Left lung (tissue), 10 donors: Measurements from ENCODE around the gene AXIN1. TPM values are rescaled to one million over a fixed set of nuclear protein-coding genes. Genes with fewer than 3 reads are reported as not detected.

ENCODE experiments used
- ATAC-seq: fragments of 200-7000 bp; cut with Tn5 transposase; one replicate; pipeline ENCODE4 v1.9.1; 2020; ENCODE audit warnings: moderate library complexity
- DNase-seq, 4 donors: peaks; one replicate each; pipeline ENCODE4 v3.0.0-alpha.2; 2013 to 2020
- H3K27ac ChIP-seq, 2 donors: fragments of 200-600 bp; sonication (generic) in 1 of 2; one replicate each; pipeline versions ENCODE4 v1.5.0 to v1.8.0; 2020 to 2021
- H3K27me3 ChIP-seq, 2 donors: fragments of 200-600 bp; sonication (generic) in 1 of 2; one replicate each; pipeline versions ENCODE4 v1.5.0 to v1.8.0; 2020 to 2021
- H3K36me3 ChIP-seq, 2 donors: fragments of 200-600 bp; sonication (generic) in 1 of 2; one replicate each; pipeline versions ENCODE4 v1.5.0 to v1.8.0; 2020 to 2021
- H3K4me1 ChIP-seq, 2 donors: fragments of 200-600 bp; one replicate each; pipeline ENCODE4 v1.8.0; 2021
- H3K4me3 ChIP-seq, 2 donors: fragments of 200-600 bp; sonication (generic) in 1 of 2; one replicate each; pipeline versions ENCODE4 v1.5.0 to v1.8.0; 2020 to 2021; ENCODE audit warnings: mild to moderate bottlenecking in 1 of 2
- H3K9me3 ChIP-seq, 2 donors: fragments of 200-600 bp; sonication (generic) in 1 of 2; one replicate each; pipeline versions ENCODE4 v1.5.0 to v1.8.0; 2020 to 2021
- intact Hi-C, 2 donors: fragments of 100-400 bp; cut with DNase I; formaldehyde crosslinking; loops; one replicate each; pipeline versions ENCODE4 v1.11.2 to v1.14.2; 2022
- polyA plus RNA-seq, 6 donors: library from polyadenylated mRNA; unstranded; fragments of 120-200 nt; gene quantifications; one replicate each; pipeline ENCODE4 v1.2.1, GENCODE V29; 2013; ENCODE audit not compliant: insufficient read length in 6 of 6
- total RNA-seq, 2 donors: library from RNA; stranded (reverse); fragmentation: NEBNext Ultra II Directional; extraction: Animal tissue kit (Norgen Biotek cat#: 25700); gene quantifications; one replicate each; pipeline ENCODE4 v1.2.1, GENCODE V29; 2021
- TF ChIP-seq, protein P1 (sequence below), 2 donors: fragments of 200-600 bp; sonication (generic) in 1 of 2; IDR thresholded peaks; one replicate each; pipeline versions ENCODE4 v1.5.0 to v1.8.0; 2021; ENCODE audit warnings: antibody characterized with exemption in 2 of 2
- donor health status: DM: no; HTN: yes; CAD: no.
- donor health status: DM: no; HTN: no; CAD: no.

The AXIN1 gene
- total and polyA plus RNA-seq, 8 donors: 14.0 to 23.4 (median 18.0) TPM

DNA sequence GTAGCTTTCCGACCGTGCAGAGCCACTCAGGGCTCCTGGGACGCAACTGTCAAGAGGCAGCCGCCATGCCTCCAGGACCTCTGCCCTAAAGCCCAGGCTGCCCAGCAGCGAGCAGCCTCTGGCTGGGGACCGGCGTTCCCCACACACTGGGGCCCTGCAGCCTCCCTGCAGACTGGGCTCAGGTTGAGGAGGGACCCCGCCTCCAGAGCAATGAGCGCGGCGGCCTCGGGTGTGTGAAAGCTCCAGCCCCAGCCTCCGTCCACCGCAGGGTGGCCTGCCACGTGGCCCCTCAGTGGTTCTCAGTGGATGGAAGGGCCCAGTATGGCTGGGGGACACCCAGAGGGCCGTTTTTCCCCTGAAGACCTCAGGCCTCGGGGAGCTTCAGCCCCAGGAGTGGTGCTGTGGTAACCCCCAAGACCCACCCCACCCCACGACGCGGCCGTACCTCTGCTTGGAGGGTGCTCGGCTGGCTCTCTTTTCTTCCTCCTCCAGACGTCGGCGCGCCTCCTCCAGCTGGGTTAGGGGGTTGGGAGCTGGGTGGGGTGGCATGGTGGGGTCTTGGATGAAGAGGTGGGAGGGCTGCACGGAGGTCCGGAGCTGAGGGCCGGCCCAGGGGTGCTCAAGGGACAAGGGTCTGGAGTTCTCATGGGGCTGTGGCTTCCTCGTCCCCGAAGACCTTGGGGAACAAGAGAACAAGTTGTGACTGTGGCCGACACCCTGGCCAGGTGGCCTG lies 59.3 kb downstream of the AXIN1 start:
- intact Hi-C loops: no loop called here
- H3K4me3 ChIP-seq: no peak overlapping the region
- peak in 1 of 4 donors; percentile 67 for DNase-seq
- no peaks in the 10 kb centered on the region for H3K9me3 ChIP-seq
- ATAC-seq: no peak
- no peaks in the 10 kb centered on the region for H3K4me1 ChIP-seq
- no peaks in the 10 kb centered on the region for H3K27me3 ChIP-seq
- H3K36me3 ChIP-seq: peaks cover 0 to 86% of the 10 kb centered on the region in 2 donors
- TF ChIP-seq, protein P1, sequence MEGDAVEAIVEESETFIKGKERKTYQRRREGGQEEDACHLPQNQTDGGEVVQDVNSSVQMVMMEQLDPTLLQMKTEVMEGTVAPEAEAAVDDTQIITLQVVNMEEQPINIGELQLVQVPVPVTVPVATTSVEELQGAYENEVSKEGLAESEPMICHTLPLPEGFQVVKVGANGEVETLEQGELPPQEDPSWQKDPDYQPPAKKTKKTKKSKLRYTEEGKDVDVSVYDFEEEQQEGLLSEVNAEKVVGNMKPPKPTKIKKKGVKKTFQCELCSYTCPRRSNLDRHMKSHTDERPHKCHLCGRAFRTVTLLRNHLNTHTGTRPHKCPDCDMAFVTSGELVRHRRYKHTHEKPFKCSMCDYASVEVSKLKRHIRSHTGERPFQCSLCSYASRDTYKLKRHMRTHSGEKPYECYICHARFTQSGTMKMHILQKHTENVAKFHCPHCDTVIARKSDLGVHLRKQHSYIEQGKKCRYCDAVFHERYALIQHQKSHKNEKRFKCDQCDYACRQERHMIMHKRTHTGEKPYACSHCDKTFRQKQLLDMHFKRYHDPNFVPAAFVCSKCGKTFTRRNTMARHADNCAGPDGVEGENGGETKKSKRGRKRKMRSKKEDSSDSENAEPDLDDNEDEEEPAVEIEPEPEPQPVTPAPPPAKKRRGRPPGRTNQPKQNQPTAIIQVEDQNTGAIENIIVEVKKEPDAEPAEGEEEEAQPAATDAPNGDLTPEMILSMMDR (IDR thresholded peaks at IDR 0.05): no peak
- no peak overlapping the region for H3K27ac ChIP-seq

DNA sequence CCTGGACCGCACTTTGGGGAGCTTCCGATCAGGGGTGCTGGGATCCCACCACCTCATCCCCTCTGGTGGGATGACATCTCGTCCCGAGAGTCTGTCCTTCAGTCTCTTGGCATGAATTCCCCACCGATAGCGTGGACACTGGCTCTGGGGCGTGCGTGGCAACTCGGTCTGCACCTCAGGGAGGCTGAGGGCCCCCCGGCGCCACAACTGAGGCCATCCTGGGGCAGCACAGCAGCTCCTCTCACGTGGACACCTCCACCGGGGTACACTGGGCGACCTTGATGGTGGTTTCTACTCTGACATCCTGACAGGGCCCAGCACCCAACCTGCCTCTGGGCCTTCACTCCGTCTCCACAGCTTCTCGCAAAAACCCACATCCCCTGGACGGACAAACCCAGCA lies 61.0 kb downstream of the AXIN1 start:
- H3K4me3 ChIP-seq: no peak overlapping the region
- TF ChIP-seq, protein P1 (IDR thresholded peaks at IDR 0.05): no peak
- no peak for ATAC-seq
- peaks cover 0 to 86% of the 10 kb centered on the region in 2 donors for H3K36me3 ChIP-seq
- no peak overlapping the region for H3K27ac ChIP-seq
- no peak for DNase-seq
- no peaks in the 10 kb centered on the region for H3K27me3 ChIP-seq
- no peaks in the 10 kb centered on the region for H3K9me3 ChIP-seq
- H3K4me1 ChIP-seq: no peaks in the 10 kb centered on the region
- intact Hi-C loops: no loop called here

DNA sequence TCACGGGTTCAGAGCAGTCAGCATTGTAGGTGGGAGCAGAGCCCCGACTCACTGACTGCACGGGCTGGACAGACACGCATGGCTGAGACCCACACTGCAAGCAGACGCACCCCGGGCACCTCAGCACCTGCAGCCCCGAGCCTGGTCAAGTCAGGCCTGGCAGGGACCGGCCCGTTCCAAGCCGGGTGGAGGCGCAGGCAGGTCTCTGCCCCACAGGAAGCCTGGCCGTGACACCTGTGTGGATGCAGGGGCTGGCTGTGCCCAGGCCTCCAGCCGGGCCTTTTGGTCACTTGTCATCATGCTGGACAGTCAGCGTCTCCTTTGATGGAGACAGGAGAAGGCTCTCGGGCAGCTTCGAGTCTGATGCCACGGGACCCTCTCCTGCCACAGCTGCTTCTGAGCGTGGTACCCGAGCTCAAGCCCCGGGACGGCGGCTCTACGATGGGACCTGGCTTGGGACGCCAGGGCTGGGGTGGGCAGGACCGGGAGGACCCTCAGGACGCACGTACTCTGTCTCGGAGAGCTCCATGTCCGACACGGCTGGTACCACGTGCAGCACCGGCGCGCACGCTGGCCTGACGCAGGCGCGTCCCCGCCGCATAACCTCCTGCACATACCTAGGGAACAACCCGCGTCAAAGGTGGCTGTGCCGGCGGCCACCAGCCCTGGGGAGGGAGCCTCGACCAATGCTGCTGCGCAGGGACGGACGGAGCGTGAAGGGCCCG lies 61.7 kb downstream of the AXIN1 start:
- Histone ChIP-seq H3K4me3 (no peak overlapping the region), H3K9me3 (no peaks in the 10 kb centered on the region), H3K27ac (no peak overlapping the region), H3K36me3 (peaks cover 0 to 82% of the 10 kb centered on the region in 2 donors), H3K27me3 (no peaks in the 10 kb centered on the region), H3K4me1 (no peaks in the 10 kb centered on the region)
- ATAC-seq: no peak
- TF ChIP-seq, protein P1 (IDR thresholded peaks at IDR 0.05): no peak
- no peak for DNase-seq
- intact Hi-C loops: no loop called here

DNA sequence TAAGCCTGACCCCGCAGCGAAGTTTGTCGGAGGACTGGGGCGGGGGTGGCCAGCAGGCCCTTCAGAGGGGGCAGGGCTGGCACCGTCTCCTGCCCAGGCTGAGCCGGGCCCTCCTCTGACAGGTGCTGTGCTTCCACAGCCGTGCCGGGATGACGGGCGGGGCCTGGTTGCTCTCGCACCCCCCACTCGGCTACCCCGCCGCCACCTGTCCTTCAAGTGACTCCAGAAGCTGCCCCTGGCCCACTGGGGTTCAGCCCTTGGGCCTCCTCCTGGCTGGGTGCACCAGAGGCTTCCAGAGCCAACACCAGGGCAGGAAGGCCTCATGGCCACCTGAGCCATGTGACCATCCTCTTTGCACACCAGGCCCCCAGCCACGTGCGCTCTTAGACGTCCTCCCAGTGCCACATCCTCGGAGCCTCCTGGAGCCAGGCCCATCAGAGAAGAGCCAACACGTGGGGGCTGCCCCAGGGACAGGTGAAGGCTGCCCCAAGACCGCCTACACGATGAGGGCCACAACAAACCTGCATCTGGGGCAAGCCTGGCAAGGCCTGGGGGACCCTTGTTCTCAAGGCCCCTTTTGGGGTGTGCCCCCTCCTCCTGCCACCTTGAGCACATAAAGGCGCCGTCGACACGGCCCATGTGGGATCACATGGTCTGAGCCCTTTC lies 62.4 kb downstream of the AXIN1 start:
- DNase-seq: peak in 1 of 4 donors; percentile 78
- Histone ChIP-seq H3K9me3 (no peaks in the 10 kb centered on the region), H3K36me3 (peaks cover 0 to 79% of the 10 kb centered on the region in 2 donors), H3K27ac (no peak overlapping the region), H3K27me3 (no peaks in the 10 kb centered on the region), H3K4me1 (no peaks in the 10 kb centered on the region), H3K4me3 (no peak overlapping the region)
- no peak for ATAC-seq
- TF ChIP-seq, protein P1 (IDR thresholded peaks at IDR 0.05): no peak
- intact Hi-C loops: no loop called here
